PC-9 (cell line): ENCODE data around the gene DNAI1. TPM values are rescaled to one million over a fixed set of nuclear protein-coding genes. Genes with fewer than 3 reads are reported as not detected.

ENCODE experiments used
- BruUV-seq: library from RNA; stranded (reverse); fragments of 400-500 nt; replicated peaks from 2 replicates; lab custom pipeline; 2021; lab: Mats Ljungman, UMichigan
- CTCF ChIA-PET: fragments of 300-600 bp; sonication (Branson Sonifier 250); formaldehyde crosslinking; loops from one replicate; lab custom pipeline; 2022; ENCODE audit warnings: antibody characterized with exemption; lab: Charles Lee
- POLR2A ChIA-PET: fragments of 300-600 bp; sonication (Branson Sonifier 250); formaldehyde crosslinking; loops from one replicate; lab custom pipeline; 2022; ENCODE audit warnings: antibody characterized with exemption; ENCODE audit not compliant: unreplicated experiment; lab: Charles Lee
- DNase-seq, 2 experiments: peaks; one replicate each; pipeline versions ENCODE4 v3.0.0 to v3.0.0-alpha.2; 2015 to 2022; ENCODE audit warnings: mixed read lengths in 1 of 2
- H2AFZ ChIP-seq: fragments of 200-600 bp; sonication (generic); 2 replicates; pipeline ENCODE4 v1.8.1; 2017; ENCODE audit warnings: antibody characterized with exemption
- H3F3A ChIP-seq: fragments of 200-600 bp; sonication (generic); 2 replicates; pipeline ENCODE4 v1.8.1; 2017; ENCODE audit warnings: antibody characterized with exemption, mild to moderate bottlenecking, low read depth; ENCODE audit not compliant: insufficient read depth
- H3K27ac ChIP-seq: fragments of 200-600 bp; sonication (generic); 2 replicates; pipeline ENCODE4 v1.6.1; 2016; ENCODE audit warnings: mixed run types
- H3K27me3 ChIP-seq: fragments of 200-600 bp; sonication (generic); 2 replicates; pipeline ENCODE4 v1.6.1; 2016; ENCODE audit warnings: low read depth, mixed run types; ENCODE audit not compliant: insufficient read depth
- H3K36me3 ChIP-seq: fragments of 200-600 bp; sonication (generic); 2 replicates; pipeline ENCODE4 v1.6.1; 2016; ENCODE audit warnings: low read depth, mixed run types
- H3K4me1 ChIP-seq: fragments of 200-600 bp; sonication (generic); replicated peaks from 2 replicates; pipeline ENCODE4 v1.6.1; 2016; ENCODE audit warnings: mixed run types; ENCODE audit not compliant: insufficient read depth
- H3K4me2 ChIP-seq: fragments of 200-600 bp; sonication (generic); 2 replicates; pipeline ENCODE4 v1.6.1; 2017; ENCODE audit warnings: mixed run types
- H3K4me3 ChIP-seq: fragments of 200-600 bp; sonication (generic); 2 replicates; pipeline ENCODE4 v1.6.1; 2016; ENCODE audit warnings: mixed run types
- H3K79me2 ChIP-seq: fragments of 200-600 bp; sonication (generic); 2 replicates; pipeline ENCODE4 v1.6.1; 2017; ENCODE audit warnings: low read depth, mixed run types
- H3K9me2 ChIP-seq: fragments of 200-600 bp; sonication (generic); 2 replicates; pipeline ENCODE4 v1.8.1; 2017; ENCODE audit warnings: mild to moderate bottlenecking; ENCODE audit not compliant: insufficient read depth
- H3K9me3 ChIP-seq: fragments of 200-600 bp; sonication (generic); 2 replicates; pipeline ENCODE4 v1.8.1; 2016; ENCODE audit warnings: low read depth; ENCODE audit not compliant: insufficient read depth
- H4K20me1 ChIP-seq: fragments of 200-600 bp; sonication (generic); 2 replicates; pipeline ENCODE4 v1.8.1; 2017; ENCODE audit not compliant: insufficient read depth
- EZH2 ChIP-seq: fragments of 200-600 bp; sonication (generic); IDR thresholded peaks from 2 replicates; pipeline ENCODE4 v1.8.0; 2017; ENCODE audit warnings: antibody characterized with exemption, low read depth
- intact Hi-C: fragments of 100-400 bp; cut with micrococcal nuclease; formaldehyde crosslinking; loops from one replicate; pipeline ENCODE4 v1.10.0; 2022; ENCODE audit not compliant: unreplicated experiment
- total RNA-seq: library from RNA; stranded (reverse); gene quantifications from 2 replicates; pipeline ENCODE4 v1.2.3, GENCODE V29; 2021
- TF ChIP-seq, protein P1 (sequence below): fragments of 200-600 bp; sonication (generic); conservative IDR thresholded peaks from 2 replicates; pipeline ENCODE4 v1.6.1; 2017; ENCODE audit warnings: mixed run types, antibody characterized with exemption, mild to moderate bottlenecking, moderate library complexity

Gene DNAI1
- total RNA-seq, 1 experiment from 2014 or later = 1.6 TPM

DNA sequence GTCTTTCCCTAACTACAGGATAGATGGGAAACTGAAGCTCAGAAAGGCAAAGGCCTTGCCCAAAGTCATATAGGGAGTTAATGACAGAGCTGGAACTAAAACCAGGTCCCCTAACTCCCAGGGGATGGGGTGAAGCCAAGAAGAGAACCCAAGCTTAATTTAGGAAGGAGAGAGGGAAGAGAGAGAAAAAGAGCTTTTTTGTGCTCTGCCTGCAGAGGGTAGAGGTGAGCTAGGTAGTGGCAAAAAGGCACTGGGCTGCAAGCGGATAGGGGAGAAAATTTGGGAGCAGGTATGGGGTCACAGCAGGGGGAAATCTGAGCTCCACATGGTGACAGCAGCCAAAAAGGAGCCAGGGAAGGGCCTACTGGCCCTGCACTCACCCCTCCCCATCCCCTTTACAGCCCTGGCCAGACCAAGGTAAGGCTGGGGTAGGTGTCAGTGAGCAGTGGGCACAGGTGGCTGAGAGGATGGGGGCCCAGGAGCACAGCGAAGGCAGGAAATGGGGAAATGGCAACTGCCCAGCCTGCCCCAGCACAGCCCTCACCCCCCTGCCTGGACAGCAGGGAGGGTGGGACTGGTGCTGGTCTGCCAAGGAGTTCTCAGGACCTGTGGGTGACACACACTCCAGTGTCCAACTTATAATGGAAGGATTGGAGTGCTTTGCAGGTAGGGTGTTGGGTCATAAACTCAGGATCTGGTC is 60.9 kb downstream of the DNAI1 start:
- TF ChIP-seq EZH2 = no peak
- TF ChIP-seq, protein P1, sequence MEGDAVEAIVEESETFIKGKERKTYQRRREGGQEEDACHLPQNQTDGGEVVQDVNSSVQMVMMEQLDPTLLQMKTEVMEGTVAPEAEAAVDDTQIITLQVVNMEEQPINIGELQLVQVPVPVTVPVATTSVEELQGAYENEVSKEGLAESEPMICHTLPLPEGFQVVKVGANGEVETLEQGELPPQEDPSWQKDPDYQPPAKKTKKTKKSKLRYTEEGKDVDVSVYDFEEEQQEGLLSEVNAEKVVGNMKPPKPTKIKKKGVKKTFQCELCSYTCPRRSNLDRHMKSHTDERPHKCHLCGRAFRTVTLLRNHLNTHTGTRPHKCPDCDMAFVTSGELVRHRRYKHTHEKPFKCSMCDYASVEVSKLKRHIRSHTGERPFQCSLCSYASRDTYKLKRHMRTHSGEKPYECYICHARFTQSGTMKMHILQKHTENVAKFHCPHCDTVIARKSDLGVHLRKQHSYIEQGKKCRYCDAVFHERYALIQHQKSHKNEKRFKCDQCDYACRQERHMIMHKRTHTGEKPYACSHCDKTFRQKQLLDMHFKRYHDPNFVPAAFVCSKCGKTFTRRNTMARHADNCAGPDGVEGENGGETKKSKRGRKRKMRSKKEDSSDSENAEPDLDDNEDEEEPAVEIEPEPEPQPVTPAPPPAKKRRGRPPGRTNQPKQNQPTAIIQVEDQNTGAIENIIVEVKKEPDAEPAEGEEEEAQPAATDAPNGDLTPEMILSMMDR = no peak; the same call in 1 of the 2 replicates
- Histone ChIP-seq H3K27me3 (peaks cover 12% of the 10 kb centered on the region; the same call in 1 of the 2 replicates), H3K27ac (no peak overlapping the region), H4K20me1 (no peaks in the 10 kb centered on the region), H3K79me2 (no peaks in the 10 kb centered on the region), H3K4me1 (no peaks in the 10 kb centered on the region), H3F3A (no peaks in the 10 kb centered on the region), H3K4me2 (no peak overlapping the region), H3K4me3 (no peak overlapping the region), H2AFZ (no peak overlapping the region), H3K36me3 (no peaks in the 10 kb centered on the region), H3K9me2 (no peaks in the 10 kb centered on the region), H3K9me3 (no peaks in the 10 kb centered on the region)
- ChIA-PET CTCF (no interaction called here), POLR2A (no interaction called here)
- intact Hi-C loops = no loop called here
- no TSS peak for BruUV-seq
- DNase-seq = no peak

DNA sequence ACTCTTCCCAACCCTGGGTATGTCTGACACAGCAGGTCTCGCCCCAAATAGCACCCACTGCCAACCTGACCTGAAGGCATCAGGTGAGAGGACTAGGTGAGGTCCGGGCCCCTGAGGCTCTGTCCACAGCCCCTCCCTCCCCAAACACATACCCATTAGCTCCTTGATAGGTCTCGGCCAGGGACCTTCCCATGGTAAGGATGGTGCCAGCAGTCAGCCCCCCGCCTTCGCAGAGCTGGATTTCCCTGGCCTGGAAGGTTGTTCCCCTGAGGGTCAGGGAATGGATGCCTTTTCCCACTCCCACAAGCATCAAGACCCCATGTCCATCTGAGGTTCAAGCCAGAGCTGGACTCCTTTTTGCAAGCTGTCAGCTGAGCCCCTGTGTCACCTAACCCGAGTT is 61.5 kb downstream of the DNAI1 start:
- Histone ChIP-seq H3K36me3 (no peaks in the 10 kb centered on the region), H3K27ac (no peak overlapping the region), H3K4me2 (no peak overlapping the region), H2AFZ (no peak overlapping the region), H3K9me2 (no peaks in the 10 kb centered on the region), H3K9me3 (no peaks in the 10 kb centered on the region), H3K79me2 (no peaks in the 10 kb centered on the region), H3F3A (no peaks in the 10 kb centered on the region), H3K27me3 (peaks cover 15% of the 10 kb centered on the region; the same call in 1 of the 2 replicates), H4K20me1 (no peaks in the 10 kb centered on the region), H3K4me3 (no peak overlapping the region), H3K4me1 (no peaks in the 10 kb centered on the region)
- ChIA-PET POLR2A (no interaction called here), CTCF (no interaction called here)
- no peak for TF ChIP-seq EZH2
- TF ChIP-seq, protein P1 = no peak
- intact Hi-C loops = no loop called here
- no peak for DNase-seq
- no TSS peak for BruUV-seq

DNA sequence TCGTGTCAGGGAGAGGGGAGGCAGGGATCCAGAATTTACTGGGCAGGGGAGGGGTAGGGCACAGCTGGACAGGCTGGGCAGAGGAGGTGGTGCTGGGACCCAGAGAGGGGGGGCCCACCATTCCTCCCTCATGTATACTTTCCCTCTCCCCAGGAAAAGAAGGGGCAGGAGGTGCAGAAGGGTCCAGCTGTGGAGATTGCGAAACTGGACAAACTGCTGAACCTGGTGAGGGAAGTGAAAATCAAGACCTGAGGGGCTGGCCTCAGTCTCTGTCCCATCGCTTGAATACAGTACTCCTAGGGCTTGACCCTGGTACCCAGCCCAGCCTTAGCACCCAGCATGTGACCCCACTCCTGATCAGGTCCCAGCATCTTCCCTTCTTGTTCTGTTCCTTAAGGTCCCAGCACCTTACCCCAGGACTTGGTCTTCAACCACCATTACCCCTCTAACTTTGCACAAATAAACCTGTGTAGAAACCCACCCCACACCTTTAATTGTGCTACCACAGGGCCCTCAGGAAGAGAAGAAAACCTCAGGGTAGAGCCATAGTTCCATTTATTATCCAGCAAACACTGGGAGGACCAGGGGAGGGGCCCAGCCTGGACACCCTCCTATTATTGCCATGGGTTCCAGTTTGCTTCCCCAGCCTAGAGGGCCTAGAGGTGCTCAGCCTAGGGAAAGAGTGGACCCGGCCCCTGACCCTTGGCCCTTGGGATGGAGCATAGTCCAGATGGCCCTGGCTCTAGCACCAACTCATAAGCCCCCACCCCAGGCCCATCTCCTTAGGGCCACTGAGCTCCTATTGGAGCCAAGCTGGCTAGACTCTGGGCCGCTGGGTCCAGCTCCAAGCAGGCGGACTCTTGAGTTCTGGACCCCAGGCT is 62.1 kb downstream of the DNAI1 start:
- Histone ChIP-seq H3K4me2 (no peak overlapping the region), H3F3A (no peaks in the 10 kb centered on the region), H3K9me3 (no peaks in the 10 kb centered on the region), H4K20me1 (no peaks in the 10 kb centered on the region), H3K9me2 (no peaks in the 10 kb centered on the region), H3K27ac (no peak overlapping the region), H3K36me3 (no peaks in the 10 kb centered on the region), H3K4me1 (no peaks in the 10 kb centered on the region), H3K79me2 (no peaks in the 10 kb centered on the region), H3K4me3 (no peak overlapping the region), H3K27me3 (peaks cover 17% of the 10 kb centered on the region; the same call in 1 of the 2 replicates), H2AFZ (no peak overlapping the region)
- ChIA-PET CTCF (no interaction called here), POLR2A (no interaction called here)
- TF ChIP-seq EZH2 = no peak
- TF ChIP-seq, protein P1 = no peak
- intact Hi-C loops = no loop called here
- DNase-seq = no peak
- no TSS peak for BruUV-seq
